Lower lobe of right lung (tissue), 2 donors: Measurements from ENCODE around the gene C12orf56. TPM values are rescaled to one million over a fixed set of nuclear protein-coding genes. Genes with fewer than 3 reads are reported as not detected.

Experiments
- ATAC-seq, 2 donors: fragments of 200-7000 bp; cut with Tn5 transposase; one replicate each; pipeline ENCODE4 v1.9.1; 2020 to 2022; ENCODE audit warnings: mild to moderate bottlenecking in 2 of 2, moderate library complexity in 2 of 2
- DNase-seq: peaks from one replicate; pipeline ENCODE4 v3.0.0-alpha.2; 2020
- H3K27ac ChIP-seq: fragments of 200-600 bp; one replicate; pipeline ENCODE4 v1.8.0; 2022
- H3K27me3 ChIP-seq: fragments of 200-600 bp; one replicate; pipeline ENCODE4 v1.8.0; 2022; ENCODE audit warnings: low read depth
- H3K36me3 ChIP-seq: fragments of 200-600 bp; one replicate; pipeline ENCODE4 v1.8.0; 2022; ENCODE audit warnings: mild to moderate bottlenecking
- H3K4me1 ChIP-seq: fragments of 200-600 bp; one replicate; pipeline ENCODE4 v1.8.0; 2022
- H3K4me3 ChIP-seq: fragments of 200-600 bp; one replicate; pipeline ENCODE4 v1.8.0; 2022; ENCODE audit warnings: mild to moderate bottlenecking
- H3K9me3 ChIP-seq: fragments of 200-600 bp; one replicate; pipeline ENCODE4 v1.8.0; 2022
- intact Hi-C: fragments of 100-400 bp; cut with DNase I; formaldehyde crosslinking; loops from one replicate; pipeline ENCODE4 v1.11.0; 2022
- total RNA-seq: library from RNA; stranded (reverse); fragmentation: NEBNext Ultra II Directional; extraction: Animal tissue kit (Norgen Biotek cat#: 25700); gene quantifications from one replicate; pipeline ENCODE4 v1.2.1, GENCODE V29; 2021
- TF ChIP-seq, protein P1 (sequence below): fragments of 200-600 bp; IDR thresholded peaks from one replicate; pipeline ENCODE4 v1.8.0; 2022; ENCODE audit warnings: antibody characterized with exemption, mild to moderate bottlenecking
- donor health status: DM: no; HTN: yes; CAD: no; lungs with severe emphysema.

Gene C12orf56
- total RNA-seq, 1 donor from 2014 or later: not detected

DNA sequence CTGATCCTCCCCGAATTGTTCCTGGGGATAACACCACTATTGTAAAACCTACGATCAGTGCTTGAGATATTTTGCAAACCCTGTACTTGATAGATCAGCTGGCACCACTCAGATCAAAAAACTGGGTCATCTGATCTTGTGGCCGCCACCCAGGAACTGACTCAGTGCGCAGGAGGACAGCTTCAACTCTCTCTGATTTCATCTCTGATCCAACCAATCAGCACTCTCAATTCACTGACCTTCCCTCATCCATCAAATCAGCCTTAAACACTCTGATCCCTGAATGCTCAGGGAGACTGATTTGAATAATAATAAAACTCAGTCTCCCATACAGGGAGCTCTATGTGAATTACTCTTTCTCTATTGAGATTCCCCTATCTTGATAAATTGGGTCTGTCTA, 9.5 kb upstream of the C12orf56 start:
- intact Hi-C loops: no loop called here

DNA sequence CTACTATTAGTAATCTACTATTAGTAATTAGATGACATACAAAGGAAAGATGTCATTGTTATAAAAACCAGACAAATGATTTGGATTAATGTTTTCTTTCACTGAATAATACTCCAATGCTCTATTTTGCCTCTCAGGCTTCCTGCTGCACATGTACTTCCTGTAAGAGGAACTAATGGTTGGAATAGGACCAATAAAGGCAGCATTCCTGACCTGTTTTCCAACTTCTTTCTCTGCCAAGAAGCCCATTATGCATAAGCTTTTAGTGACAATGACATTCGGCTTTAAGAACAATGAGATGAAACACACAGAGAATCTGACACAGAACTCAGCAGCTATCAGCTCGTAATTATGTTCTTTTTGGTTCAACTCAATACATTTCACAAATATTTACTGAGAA, 5.2 kb upstream of the C12orf56 start:
- peaks cover 15% of the 10 kb centered on the region for H3K27me3 ChIP-seq
- TF ChIP-seq, protein P1, sequence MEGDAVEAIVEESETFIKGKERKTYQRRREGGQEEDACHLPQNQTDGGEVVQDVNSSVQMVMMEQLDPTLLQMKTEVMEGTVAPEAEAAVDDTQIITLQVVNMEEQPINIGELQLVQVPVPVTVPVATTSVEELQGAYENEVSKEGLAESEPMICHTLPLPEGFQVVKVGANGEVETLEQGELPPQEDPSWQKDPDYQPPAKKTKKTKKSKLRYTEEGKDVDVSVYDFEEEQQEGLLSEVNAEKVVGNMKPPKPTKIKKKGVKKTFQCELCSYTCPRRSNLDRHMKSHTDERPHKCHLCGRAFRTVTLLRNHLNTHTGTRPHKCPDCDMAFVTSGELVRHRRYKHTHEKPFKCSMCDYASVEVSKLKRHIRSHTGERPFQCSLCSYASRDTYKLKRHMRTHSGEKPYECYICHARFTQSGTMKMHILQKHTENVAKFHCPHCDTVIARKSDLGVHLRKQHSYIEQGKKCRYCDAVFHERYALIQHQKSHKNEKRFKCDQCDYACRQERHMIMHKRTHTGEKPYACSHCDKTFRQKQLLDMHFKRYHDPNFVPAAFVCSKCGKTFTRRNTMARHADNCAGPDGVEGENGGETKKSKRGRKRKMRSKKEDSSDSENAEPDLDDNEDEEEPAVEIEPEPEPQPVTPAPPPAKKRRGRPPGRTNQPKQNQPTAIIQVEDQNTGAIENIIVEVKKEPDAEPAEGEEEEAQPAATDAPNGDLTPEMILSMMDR: no peak
- peaks cover under 1% of the 10 kb centered on the region for H3K4me1 ChIP-seq
- peak in 1 of 2 donors; percentile 35 for ATAC-seq
- intact Hi-C loops: no loop called here
- no peak overlapping the region for H3K27ac ChIP-seq
- H3K36me3 ChIP-seq: no peaks in the 10 kb centered on the region
- no peak overlapping the region for H3K4me3 ChIP-seq
- DNase-seq: no peak
- H3K9me3 ChIP-seq: no peaks in the 10 kb centered on the region

More for the DNA sequence above, 9.5 kb upstream of the C12orf56 start:
- Histone ChIP-seq H3K4me1 (peaks cover 5% of the 10 kb centered on the region), H3K27ac (no peak overlapping the region), H3K27me3 (no peaks in the 10 kb centered on the region), H3K4me3 (no peak overlapping the region), H3K36me3 (no peaks in the 10 kb centered on the region), H3K9me3 (no peaks in the 10 kb centered on the region)
- no peak for DNase-seq
- TF ChIP-seq, protein P1: no peak
- no peak for ATAC-seq

DNA sequence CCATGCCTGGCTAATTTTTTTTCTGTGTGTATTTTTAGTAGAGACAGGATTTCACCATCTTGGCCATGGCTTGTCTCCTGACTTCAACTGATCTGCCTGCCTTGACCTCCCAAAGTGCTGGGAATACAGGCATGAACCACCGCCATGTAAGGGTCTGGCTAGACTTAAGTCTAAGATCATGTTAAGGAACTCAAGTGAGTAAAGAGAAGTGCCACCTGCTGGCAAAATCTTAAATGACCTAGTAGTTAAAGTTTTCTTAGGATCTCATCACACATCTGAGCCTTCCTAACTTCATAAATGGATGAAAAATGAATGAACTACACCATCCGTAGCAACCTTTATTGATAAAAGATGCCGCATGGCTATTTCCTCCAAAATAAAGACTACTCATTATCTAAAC, 1.7 kb upstream of the C12orf56 start:
- H3K4me3 ChIP-seq: no peak overlapping the region
- TF ChIP-seq, protein P1: peak; percentile 21
- H3K27me3 ChIP-seq: peaks cover 32% of the 10 kb centered on the region
- no peaks in the 10 kb centered on the region for H3K36me3 ChIP-seq
- peaks cover 9% of the 10 kb centered on the region for H3K4me1 ChIP-seq
- intact Hi-C loops: no loop called here
- H3K27ac ChIP-seq: no peak overlapping the region
- ATAC-seq (no peak), DNase-seq (no peak)
- H3K9me3 ChIP-seq: no peaks in the 10 kb centered on the region

DNA sequence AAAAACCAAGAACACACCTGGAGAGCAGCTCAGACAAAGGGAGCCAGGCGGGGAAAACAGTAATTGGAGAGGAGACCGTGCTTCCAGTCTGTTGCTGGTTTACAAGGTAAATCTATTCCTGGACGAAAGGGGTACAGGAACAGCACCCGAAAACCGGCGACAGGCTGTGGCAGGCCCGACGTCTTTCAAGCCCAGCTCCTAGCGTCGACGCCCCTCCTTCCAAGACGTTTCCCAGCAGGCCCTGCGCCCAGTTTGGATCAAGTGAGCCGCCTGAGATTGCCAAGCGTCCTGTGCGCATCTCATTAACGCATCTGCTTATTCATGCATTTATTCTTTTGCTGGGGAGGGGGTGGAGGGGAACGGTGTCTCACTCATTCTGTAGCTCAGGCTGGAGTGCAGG, 1.4 kb downstream of the C12orf56 start:
- peaks cover 32% of the 10 kb centered on the region for H3K27me3 ChIP-seq
- peaks cover 9% of the 10 kb centered on the region for H3K4me1 ChIP-seq
- H3K9me3 ChIP-seq: no peaks in the 10 kb centered on the region
- TF ChIP-seq, protein P1: no peak
- H3K4me3 ChIP-seq: no peak overlapping the region
- DNase-seq: no peak
- H3K27ac ChIP-seq: no peak overlapping the region
- no peak for ATAC-seq
- H3K36me3 ChIP-seq: no peaks in the 10 kb centered on the region
- intact Hi-C loops: no loop called here

DNA sequence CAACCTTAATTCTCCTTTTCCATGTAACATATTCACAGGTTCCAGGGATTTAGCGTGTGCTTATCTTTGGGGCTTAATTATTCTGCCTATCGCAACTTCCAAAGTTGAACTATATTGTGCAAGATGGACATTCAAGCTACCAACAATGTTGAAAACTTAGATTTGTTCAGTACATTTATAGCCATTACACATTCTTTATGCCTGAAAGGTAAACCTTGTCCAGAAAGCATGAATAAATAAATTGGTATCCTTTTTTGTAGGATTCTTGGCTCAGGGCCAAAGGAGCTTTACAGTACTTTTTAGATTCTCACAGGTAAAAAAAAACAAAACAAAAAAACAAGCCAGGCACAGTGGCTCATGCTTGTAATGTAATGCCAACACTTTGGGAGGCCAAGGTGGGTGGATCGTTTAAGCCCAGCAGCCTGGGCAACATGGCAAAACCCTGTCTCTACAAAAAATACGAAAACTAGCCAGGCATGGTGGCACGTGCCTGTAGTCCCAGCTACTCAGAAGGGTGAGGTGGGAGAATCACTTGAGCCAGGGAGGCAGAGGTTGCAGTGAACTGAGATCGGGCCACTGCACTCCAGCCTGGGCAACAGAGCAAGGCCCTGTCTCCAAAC, 3.3 kb downstream of the C12orf56 start:
- Histone ChIP-seq H3K4me1 (peaks cover 9% of the 10 kb centered on the region), H3K27ac (no peak overlapping the region), H3K4me3 (no peak overlapping the region), H3K36me3 (no peaks in the 10 kb centered on the region), H3K27me3 (peaks cover 32% of the 10 kb centered on the region), H3K9me3 (no peaks in the 10 kb centered on the region)
- TF ChIP-seq, protein P1: no peak
- DNase-seq (no peak), ATAC-seq (no peak)
- intact Hi-C loops: no loop called here
